HEK293 (cell line): Measurements from ENCODE around the gene CCHCR1.

Source experiments
- CTCF ChIA-PET: fragments of 350-600 bp; formaldehyde crosslinking; extraction: SDS; loops from one replicate; lab custom pipeline; 2021; ENCODE audit warnings: antibody characterized with exemption; lab: Yijun Ruan, JAX
- POLR2A ChIA-PET: fragments of 300-600 bp; formaldehyde crosslinking; extraction: SDS; loops from one replicate; lab custom pipeline; 2020; ENCODE audit warnings: antibody characterized with exemption, inconsistent platforms; lab: Yijun Ruan, JAX
- H3K27ac ChIP-seq: fragments of 200-500 bp; sonication (Bioruptor generic); 2 replicates; pipeline ENCODE4 v1.5.1; 2014; ENCODE audit warnings: low read depth, low read length, control low read depth, inconsistent platforms; ENCODE audit errors: extremely low read depth
- H3K36me3 ChIP-seq, 2 experiments: fragments of 200-500 bp in 1 of 2; sonication (Bioruptor generic) in 1 of 2; 1 replicate in 1 of 2; 2 replicates in 1 of 2; pipeline ENCODE4 v1.5.1; 2014 to 2017; ENCODE audit warnings: inconsistent platforms in 2 of 2, low read length in 2 of 2; ENCODE audit not compliant: control insufficient read depth in 2 of 2, insufficient read depth in 1 of 2
- H3K4me1 ChIP-seq: fragments of 200-500 bp; sonication (Bioruptor generic); 2 replicates; pipeline ENCODE4 v1.5.1; 2014; ENCODE audit warnings: mild to moderate bottlenecking, low read length, inconsistent platforms; ENCODE audit not compliant: control insufficient read depth, insufficient read depth
- H3K4me3 ChIP-seq: 2 replicates; pipeline ENCODE4 v1.5.1; 2011; ENCODE audit warnings: low read depth, mild to moderate bottlenecking, control low read depth, low read length, moderate library complexity
- H3K9me3 ChIP-seq: fragments of 200-500 bp; sonication (Bioruptor generic); 2 replicates; pipeline ENCODE4 v1.5.1; 2014; ENCODE audit warnings: low read depth, low read length, inconsistent platforms; ENCODE audit not compliant: control insufficient read depth, insufficient read depth
- EGR2 ChIP-seq: fragments of 450-650 bp; formaldehyde crosslinking; IDR thresholded peaks from 2 replicates; pipeline ENCODE4 v1.5.1; 2016; ENCODE audit warnings: low read depth, missing biosample characterization, missing genetic modification characterization
- GLIS1 ChIP-seq: fragments of 450-650 bp; formaldehyde crosslinking; IDR thresholded peaks from 2 replicates; pipeline ENCODE4 v1.5.1; 2016; ENCODE audit warnings: missing biosample characterization, missing genetic modification characterization
- MEIS1 ChIP-seq: sonication (generic); formaldehyde crosslinking; IDR thresholded peaks from 2 replicates; pipeline ENCODE4 v1.8.1; 2022; ENCODE audit warnings: missing genetic modification reagents, mild to moderate bottlenecking, borderline replicate concordance
- OSR2 ChIP-seq: fragments of 450-650 bp; formaldehyde crosslinking; IDR thresholded peaks from 2 replicates; pipeline ENCODE4 v1.5.1; 2016; ENCODE audit warnings: missing biosample characterization, missing genetic modification characterization
- PRDM1 ChIP-seq: fragments of 450-650 bp; formaldehyde crosslinking; IDR thresholded peaks from 2 replicates; pipeline ENCODE4; 2016; ENCODE audit warnings: missing biosample characterization, missing genetic modification characterization
- SCRT2 ChIP-seq: fragments of 450-650 bp; formaldehyde crosslinking; IDR thresholded peaks from 2 replicates; pipeline ENCODE4 v1.5.1; 2016; ENCODE audit warnings: missing biosample characterization, missing genetic modification characterization
- YY2 ChIP-seq: fragments of 450-650 bp; formaldehyde crosslinking; IDR thresholded peaks from 2 replicates; pipeline ENCODE4 v1.5.1; 2016; ENCODE audit warnings: missing biosample characterization, missing genetic modification characterization
- ZFHX2 ChIP-seq: fragments of 450-650 bp; formaldehyde crosslinking; conservative IDR thresholded peaks from 2 replicates; pipeline ENCODE4 v1.5.1; 2016; ENCODE audit warnings: missing biosample characterization, missing genetic modification characterization
- ZNF24 ChIP-seq: fragments of 450-650 bp; formaldehyde crosslinking; IDR thresholded peaks from 2 replicates; pipeline ENCODE4 v1.5.1; 2016; ENCODE audit warnings: missing biosample characterization, missing genetic modification characterization
- ZNF501 ChIP-seq: fragments of 450-650 bp; formaldehyde crosslinking; IDR thresholded peaks from 2 replicates; pipeline ENCODE4 v1.5.1; 2016; ENCODE audit warnings: missing biosample characterization, missing genetic modification characterization
- ZNF548 ChIP-seq: fragments of 450-650 bp; formaldehyde crosslinking; IDR thresholded peaks from 2 replicates; pipeline ENCODE4 v1.5.1; 2016; ENCODE audit warnings: missing biosample characterization, missing genetic modification characterization
- ZNF558 ChIP-seq: fragments of 450-650 bp; formaldehyde crosslinking; IDR thresholded peaks from 2 replicates; pipeline ENCODE4 v1.5.1; 2016; ENCODE audit warnings: missing biosample characterization, missing genetic modification characterization
- ZNF571 ChIP-seq: fragments of 450-650 bp; formaldehyde crosslinking; IDR thresholded peaks from 2 replicates; pipeline ENCODE4 v1.5.0; 2017; ENCODE audit warnings: missing biosample characterization, missing genetic modification characterization
- ZNF585B ChIP-seq: fragments of 450-650 bp; formaldehyde crosslinking; IDR thresholded peaks from 2 replicates; pipeline ENCODE4 v1.5.1; 2016; ENCODE audit warnings: missing biosample characterization, missing genetic modification characterization
- ZNF629 ChIP-seq: fragments of 450-650 bp; formaldehyde crosslinking; IDR thresholded peaks from 2 replicates; pipeline ENCODE4 v1.5.1; 2017; ENCODE audit warnings: missing biosample characterization, missing genetic modification characterization
- ZNF677 ChIP-seq: fragments of 450-650 bp; IDR thresholded peaks from 2 replicates; pipeline ENCODE4 v1.5.0; 2018; ENCODE audit warnings: missing biosample characterization, mild to moderate bottlenecking, missing genetic modification characterization, moderate library complexity
- ZNF707 ChIP-seq: fragments of 450-650 bp; formaldehyde crosslinking; IDR thresholded peaks from 2 replicates; pipeline ENCODE4 v1.5.1; 2016; ENCODE audit warnings: missing biosample characterization, missing genetic modification characterization
- TF ChIP-seq, protein P1 (sequence below): fragments of 450-650 bp; formaldehyde crosslinking; IDR thresholded peaks from 2 replicates; pipeline ENCODE4 v1.5.0; 2017; ENCODE audit warnings: missing biosample characterization, missing genetic modification characterization, borderline replicate concordance
- TF ChIP-seq, protein P2 (sequence below): fragments of 450-650 bp; formaldehyde crosslinking; IDR thresholded peaks from 2 replicates; pipeline ENCODE4 v1.5.1; 2016; ENCODE audit warnings: missing biosample characterization, missing genetic modification characterization
- TF ChIP-seq, protein P3 (sequence below): fragments of 450-650 bp; formaldehyde crosslinking; IDR thresholded peaks from 2 replicates; pipeline ENCODE4 v1.5.1; 2016; ENCODE audit warnings: missing biosample characterization, missing genetic modification characterization, low read depth
- TF ChIP-seq, protein P4 (sequence below): fragments of 450-650 bp; formaldehyde crosslinking; IDR thresholded peaks from 2 replicates; pipeline ENCODE4 v1.5.1; 2016; ENCODE audit warnings: missing biosample characterization, missing genetic modification characterization

CCHCR1 gene

DNA sequence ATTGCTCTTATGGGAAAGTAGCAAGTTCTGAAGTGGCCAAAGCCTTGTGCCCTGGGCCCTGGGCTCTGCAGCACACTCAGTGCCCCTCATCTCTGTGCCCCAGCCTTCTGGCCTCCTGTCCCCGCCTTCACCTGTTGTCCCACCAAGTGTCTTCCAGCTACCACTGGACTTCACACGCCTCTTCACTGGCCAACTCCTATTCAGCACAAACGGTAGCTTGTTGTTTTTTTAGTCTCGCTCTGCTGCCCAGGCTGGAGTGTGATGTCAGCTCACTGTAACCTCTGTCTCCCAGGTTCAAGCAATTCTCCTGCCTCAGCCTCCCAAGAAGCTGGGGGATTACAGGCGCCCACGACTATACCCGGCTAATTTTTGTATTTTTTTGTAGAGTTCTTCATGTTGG lies 4.8 kb downstream of the CCHCR1 start (continued):
- no peak for TF ChIP-seq ZNF629 (tag by site-specific recombination)
- no peak for TF ChIP-seq ZNF548 (tag by site-specific recombination)
- no peak for TF ChIP-seq MEIS1 (CRISPR knock-in tag)
- TF ChIP-seq, protein P1, sequence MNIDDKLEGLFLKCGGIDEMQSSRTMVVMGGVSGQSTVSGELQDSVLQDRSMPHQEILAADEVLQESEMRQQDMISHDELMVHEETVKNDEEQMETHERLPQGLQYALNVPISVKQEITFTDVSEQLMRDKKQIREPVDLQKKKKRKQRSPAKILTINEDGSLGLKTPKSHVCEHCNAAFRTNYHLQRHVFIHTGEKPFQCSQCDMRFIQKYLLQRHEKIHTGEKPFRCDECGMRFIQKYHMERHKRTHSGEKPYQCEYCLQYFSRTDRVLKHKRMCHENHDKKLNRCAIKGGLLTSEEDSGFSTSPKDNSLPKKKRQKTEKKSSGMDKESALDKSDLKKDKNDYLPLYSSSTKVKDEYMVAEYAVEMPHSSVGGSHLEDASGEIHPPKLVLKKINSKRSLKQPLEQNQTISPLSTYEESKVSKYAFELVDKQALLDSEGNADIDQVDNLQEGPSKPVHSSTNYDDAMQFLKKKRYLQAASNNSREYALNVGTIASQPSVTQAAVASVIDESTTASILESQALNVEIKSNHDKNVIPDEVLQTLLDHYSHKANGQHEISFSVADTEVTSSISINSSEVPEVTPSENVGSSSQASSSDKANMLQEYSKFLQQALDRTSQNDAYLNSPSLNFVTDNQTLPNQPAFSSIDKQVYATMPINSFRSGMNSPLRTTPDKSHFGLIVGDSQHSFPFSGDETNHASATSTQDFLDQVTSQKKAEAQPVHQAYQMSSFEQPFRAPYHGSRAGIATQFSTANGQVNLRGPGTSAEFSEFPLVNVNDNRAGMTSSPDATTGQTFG (tag by site-specific recombination): no peak
- TF ChIP-seq GLIS1 (tag by site-specific recombination): 0 out of 2 replicates have a peak, but pooled peaks have one; percentile 7
- peak; percentile 17; the same call in 1 of the 2 replicates for TF ChIP-seq EGR2 (tag by site-specific recombination)
- TF ChIP-seq SCRT2 (tag by site-specific recombination): peak; percentile 60
- no peak for TF ChIP-seq YY2
- TF ChIP-seq ZNF558 (tag by site-specific recombination): no peak
- no peak for TF ChIP-seq ZNF585B (tag by site-specific recombination)
- no peak for TF ChIP-seq ZNF24
- TF ChIP-seq, protein P2, sequence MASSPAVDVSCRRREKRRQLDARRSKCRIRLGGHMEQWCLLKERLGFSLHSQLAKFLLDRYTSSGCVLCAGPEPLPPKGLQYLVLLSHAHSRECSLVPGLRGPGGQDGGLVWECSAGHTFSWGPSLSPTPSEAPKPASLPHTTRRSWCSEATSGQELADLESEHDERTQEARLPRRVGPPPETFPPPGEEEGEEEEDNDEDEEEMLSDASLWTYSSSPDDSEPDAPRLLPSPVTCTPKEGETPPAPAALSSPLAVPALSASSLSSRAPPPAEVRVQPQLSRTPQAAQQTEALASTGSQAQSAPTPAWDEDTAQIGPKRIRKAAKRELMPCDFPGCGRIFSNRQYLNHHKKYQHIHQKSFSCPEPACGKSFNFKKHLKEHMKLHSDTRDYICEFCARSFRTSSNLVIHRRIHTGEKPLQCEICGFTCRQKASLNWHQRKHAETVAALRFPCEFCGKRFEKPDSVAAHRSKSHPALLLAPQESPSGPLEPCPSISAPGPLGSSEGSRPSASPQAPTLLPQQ: no peak
- TF ChIP-seq, protein P3, sequence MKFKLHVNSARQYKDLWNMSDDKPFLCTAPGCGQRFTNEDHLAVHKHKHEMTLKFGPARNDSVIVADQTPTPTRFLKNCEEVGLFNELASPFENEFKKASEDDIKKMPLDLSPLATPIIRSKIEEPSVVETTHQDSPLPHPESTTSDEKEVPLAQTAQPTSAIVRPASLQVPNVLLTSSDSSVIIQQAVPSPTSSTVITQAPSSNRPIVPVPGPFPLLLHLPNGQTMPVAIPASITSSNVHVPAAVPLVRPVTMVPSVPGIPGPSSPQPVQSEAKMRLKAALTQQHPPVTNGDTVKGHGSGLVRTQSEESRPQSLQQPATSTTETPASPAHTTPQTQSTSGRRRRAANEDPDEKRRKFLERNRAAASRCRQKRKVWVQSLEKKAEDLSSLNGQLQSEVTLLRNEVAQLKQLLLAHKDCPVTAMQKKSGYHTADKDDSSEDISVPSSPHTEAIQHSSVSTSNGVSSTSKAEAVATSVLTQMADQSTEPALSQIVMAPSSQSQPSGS (tag by site-specific recombination): no peak
- peak; percentile 89 for TF ChIP-seq OSR2
- TF ChIP-seq ZNF571: no peak

DNA sequence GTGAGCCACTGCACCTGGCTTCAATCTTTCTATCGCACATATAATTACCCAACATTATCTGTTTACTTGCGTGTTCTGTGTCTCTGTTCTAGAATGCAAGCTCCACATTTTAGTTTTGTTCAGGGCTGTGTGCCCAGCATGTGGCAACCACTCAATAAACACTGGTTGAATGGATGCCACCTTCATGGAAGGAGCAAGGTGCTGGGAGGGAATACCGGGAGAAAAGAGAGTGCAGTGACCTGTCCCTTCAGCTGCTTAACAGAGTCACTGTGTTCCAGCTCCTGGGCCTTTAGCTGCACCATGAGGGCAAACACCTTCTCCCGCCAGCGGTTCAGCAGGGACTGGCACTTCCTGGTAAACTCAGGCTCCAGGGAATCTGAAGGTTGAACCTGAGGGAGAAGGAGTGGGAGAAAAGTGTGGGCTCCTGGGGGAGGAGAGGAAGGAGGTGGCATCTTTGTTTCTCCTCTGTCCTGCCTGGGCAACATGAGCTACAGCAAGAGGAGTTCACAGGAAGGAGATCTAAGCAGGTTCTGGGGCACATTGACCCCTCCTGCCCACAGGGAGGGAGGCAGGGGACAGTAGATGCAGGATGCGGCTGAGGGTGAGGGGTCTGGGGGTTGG lies 7.7 kb downstream of the CCHCR1 start:
- CTCF ChIA-PET: interaction anchor here (0.6 to 2.0 kb wide), 3 partner anchors 47 to 1670 kb away, joined by 4 to 6 read pairs (median 4); no protein-coding TSS in a partner anchor
- Histone ChIP-seq H3K36me3 (peaks cover 15 to 68% of the 10 kb centered on the region in 2 experiments; a peak in 2 of 3 replicates), H3K9me3 (no peaks in the 10 kb centered on the region)

DNA sequence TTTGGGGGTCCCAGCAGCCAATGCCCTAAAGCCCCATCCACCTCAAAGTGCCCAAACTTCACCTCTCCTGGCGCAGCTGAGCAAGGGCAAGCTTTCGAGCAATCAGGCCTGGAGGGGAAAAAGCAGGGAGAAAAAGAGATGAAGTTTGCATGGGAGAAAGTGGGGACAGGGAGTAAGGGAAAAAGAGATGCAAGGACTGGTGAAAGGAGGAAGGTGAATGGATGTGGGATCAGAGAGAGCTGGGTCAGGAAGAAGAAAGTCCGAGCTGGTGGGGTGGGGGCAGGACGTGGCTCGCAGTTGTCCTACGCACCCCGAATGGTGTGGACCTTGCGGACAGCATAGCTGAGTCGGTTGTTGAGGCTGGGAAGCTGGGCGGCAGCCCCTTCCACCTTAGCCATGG lies 12.2 kb downstream of the CCHCR1 start:
- TF ChIP-seq ZNF707 (tag by site-specific recombination) (no peak), PRDM1 (peak; percentile 92), ZNF501 (tag by site-specific recombination) (no peak), ZNF677 (tag by site-specific recombination) (no peak)
- no peaks in the 10 kb centered on the region for H3K9me3 ChIP-seq
- H3K4me1 ChIP-seq: no peaks in the 10 kb centered on the region
- ChIA-PET POLR2A (interaction anchor here (2.5 kb wide), 1 partner anchor 13 kb away, joined by 7 read pairs; the partner anchor contains the start of gene TCF19), CTCF (interaction anchor here (1.3 to 2.6 kb wide), 5 partner anchors 8 to 221 kb away, joined by 5 to 15 read pairs (median 6); partner anchors contain the start of gene TCF19)
- H3K36me3 ChIP-seq: peaks cover 16 to 68% of the 10 kb centered on the region in 2 experiments; a peak in 2 of 3 replicates
- no peak overlapping the region for H3K27ac ChIP-seq
- no peak overlapping the region for H3K4me3 ChIP-seq

More for the DNA sequence above, 7.7 kb downstream of the CCHCR1 start:
- Histone ChIP-seq H3K27ac (no peak overlapping the region), H3K4me3 (no peak overlapping the region), H3K4me1 (no peaks in the 10 kb centered on the region)
- POLR2A ChIA-PET: no interaction called here
- TF ChIP-seq ZFHX2 (peak; percentile 54), EGR2 (tag by site-specific recombination) (peak; percentile 72)
- TF ChIP-seq, protein P4, sequence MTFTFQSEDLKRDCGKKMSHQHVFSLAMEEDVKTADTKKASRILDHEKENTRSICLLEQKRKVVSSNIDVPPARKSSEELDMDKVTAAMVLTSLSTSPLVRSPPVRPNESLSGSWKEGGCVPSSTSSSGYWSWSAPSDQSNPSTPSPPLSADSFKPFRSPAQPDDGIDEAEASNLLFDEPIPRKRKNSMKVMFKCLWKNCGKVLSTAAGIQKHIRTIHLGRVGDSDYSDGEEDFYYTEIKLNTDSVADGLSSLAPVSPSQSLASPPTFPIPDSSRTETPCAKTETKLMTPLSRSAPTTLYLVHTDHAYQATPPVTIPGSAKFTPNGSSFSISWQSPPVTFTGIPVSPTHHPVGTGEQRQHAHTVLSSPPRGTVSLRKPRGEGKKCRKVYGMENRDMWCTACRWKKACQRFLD: no peak
